Smooth muscle cell of the brain vasculature (primary cell): Measurements from ENCODE around the gene RSU1.

Experiments
- DNase-seq: peaks from one replicate; pipeline ENCODE4 v3.0.0-alpha.2; 2012; ENCODE audit warnings: low read depth, low spot score

Gene RSU1

GRCh38 chr10:16741540-16741939 is 75.7 kb downstream of the RSU1 start:
- DNase-seq, result no peak

- no peak for DNase-seq
Observed at GRCh38 chr10:16737420-16737819, 79.8 kb downstream of the RSU1 start.

DNA sequence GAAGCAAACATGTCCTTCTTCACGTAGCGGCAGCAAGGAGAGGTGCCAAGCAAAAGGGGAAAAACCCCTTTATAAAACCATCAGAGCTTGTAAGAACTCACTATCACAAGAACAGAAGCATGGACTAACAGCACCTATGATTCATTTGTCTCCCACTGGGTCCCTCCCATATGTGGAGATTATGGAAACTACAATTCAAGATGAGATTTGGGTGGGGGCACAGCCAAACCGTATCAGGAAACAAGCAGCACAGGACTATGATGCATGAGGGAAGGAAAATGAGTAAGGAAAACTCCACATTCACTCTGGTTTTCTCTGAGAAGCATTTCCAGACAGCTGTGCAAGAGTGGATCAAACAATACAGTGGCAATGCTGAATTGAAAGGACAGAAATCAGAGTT is 81.6 kb downstream of the RSU1 start:
- no peak for DNase-seq

DNA sequence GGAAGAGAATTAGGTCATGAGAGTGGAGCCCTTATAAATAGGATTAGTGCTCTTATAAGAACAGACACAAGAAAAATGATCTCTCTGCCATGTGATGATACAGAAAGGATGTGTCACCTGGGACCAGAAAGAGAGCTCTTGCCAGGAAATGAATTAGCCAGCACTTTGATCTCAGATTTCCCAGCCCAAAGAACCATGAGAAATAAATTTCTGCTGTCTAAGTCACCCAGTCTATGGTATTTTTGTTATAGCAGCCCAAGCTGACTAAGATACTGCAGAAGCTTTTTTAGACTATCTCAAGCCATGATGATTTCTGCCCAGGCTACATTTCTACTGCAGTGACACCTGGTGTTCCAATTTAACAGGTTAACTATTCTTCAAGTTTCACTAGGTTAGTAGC is 84.8 kb downstream of the RSU1 start:
- DNase-seq, result no peak

GRCh38 chr10:16728266-16728665 is 89.0 kb downstream of the RSU1 start:
- no peak for DNase-seq

DNA sequence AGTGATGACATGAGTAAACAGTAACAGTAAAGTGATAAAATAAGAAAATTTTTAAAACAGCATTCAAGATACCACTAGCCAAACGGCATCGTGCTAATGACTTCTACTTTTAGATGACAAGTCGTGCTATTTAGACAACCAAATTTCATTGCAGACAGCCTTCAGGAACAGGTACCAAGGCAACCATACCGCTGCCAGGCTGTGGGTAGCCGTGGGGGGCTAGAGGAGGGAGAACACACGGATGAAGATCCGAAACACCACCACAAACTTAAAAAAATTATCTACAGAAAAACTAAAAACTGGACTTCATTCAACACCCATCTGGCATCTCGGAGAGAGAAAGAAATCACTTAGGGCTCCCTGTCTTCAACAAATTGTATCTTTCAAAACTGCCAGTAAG is 89.6 kb downstream of the RSU1 start:
- no peak for DNase-seq

GRCh38 chr10:16724509-16724908 is 92.7 kb downstream of the RSU1 start:
- no peak for DNase-seq

DNA sequence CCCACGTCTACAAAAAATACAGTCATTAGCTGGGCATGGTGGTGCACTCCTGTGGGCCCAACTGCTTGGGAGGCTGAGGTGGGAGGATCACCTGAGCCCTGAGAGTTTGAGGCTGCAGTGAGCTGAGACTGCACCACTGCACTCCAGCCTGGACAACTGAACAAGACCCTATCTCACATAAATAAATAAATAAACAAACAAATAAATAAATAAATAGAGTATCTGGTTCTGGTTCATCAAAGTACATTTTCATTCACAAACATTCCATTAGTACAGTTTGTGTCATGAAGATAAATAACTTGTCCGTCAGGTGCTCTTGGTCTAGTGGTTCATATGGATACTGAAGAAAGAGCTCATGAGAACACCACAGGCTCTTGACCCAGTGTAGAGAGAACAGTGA is 96.4 kb downstream of the RSU1 start:
- DNase-seq, result no peak

DNA sequence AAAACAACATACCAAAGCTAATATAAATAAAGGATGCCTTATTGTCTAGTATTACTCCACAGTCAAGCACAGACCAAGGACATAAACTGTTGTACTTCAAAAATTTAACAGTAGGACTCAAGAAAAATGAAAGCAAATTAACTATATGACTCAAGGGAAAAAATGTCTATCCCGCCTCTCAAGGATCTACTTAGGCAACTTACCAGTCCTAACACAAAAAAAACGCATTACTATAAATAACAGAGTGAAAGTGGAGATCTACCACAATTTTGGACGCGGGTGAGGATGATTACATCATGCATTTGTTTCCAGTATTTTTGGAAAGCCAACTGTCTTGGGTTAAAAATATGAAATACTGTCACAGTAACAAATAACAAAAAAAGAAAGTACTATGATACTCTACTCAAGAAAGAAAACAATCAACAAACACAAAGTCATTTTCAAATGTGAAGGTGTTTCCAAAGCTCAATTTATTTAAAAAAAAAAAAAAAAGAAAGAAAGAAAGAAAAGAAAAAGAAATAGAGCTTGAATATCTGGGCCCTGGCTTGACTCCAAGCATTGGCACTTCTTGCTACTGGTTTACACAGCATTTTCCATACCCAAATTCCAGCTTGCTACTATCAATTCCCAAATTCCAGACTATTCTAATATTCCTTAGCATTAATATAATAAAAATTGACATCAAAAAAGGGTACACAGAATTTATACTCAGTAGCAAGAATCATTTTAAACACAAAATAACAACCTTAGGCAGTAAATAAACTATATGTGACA is 99.4 kb downstream of the RSU1 start:
- DNase-seq, result peak; percentile 33

DNA sequence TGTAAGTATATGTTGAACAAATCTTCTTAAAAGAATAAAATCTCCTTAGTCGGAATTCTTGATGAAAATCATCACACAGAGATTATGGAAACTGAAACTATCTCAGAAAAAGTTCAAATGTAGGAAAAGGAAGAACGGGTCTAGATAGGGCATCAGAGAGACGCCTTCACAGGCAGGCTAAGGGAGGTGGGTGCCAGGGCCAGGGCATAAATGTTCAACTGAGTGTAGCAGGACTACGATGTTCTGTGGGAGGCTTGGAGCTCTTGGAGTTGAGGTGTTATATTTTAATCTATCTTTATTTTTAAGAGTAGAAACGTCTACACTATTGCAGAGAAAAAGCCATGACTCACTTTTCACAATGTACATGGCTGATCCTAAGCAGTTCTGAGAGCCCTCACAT is 101.2 kb downstream of the RSU1 start:
- no peak for DNase-seq

DNA sequence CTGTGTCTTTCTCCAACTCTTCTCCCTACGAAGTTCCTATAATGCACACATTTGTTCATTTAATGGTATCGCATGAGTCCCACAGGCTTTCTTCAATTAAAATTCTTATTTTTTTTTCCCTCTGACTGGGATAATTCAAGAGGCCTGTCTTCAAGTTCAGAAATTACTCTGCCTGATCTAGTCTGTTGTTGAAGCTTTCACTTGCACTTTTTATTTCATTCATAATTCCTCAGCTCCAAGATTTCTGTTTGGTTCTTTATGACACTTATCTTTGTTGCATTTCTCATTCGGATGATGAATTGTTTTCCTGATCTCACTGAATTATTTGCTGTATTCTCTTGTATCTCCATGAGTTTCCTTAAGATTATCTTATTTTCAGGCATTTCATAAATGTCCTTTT is 103.9 kb downstream of the RSU1 start:
- no peak for DNase-seq

GRCh38 chr10:16712883-16713282 is 104.3 kb downstream of the RSU1 start:
- DNase-seq, result no peak

GRCh38 chr10:16700331-16700730 is 116.9 kb downstream of the RSU1 start:
- DNase-seq, result no peak

DNA sequence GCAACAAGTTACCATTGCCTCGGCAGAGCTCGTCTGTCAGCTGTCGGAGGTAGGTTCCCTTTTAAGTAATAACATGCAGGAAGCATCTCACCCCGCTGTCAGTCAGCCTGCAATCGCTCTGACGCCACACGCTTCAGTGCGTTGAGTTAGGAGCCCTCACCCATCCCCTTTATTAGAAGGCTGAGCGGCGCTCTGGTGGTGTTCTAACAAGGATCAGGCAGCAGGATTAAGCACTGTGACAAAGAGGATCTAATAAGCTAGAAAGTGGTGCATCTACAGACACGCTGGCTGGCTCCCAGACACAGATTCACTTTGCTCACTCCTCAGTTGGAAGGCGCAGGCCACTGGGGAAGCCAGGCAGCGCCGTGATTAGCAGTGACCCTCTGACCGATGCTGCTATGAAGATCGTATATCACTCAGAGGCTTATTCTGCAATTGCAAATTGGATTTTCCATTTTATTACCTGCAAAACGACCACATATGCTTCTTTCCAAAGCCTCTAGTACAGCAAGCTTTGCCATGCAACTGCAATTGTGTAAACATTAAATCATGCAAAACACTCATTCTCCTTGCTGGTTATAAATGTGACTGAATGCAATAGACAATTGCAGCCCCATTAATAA is 117.7 kb downstream of the RSU1 start:
- DNase-seq, result no peak

GRCh38 chr10:16698461-16698860 is 118.8 kb downstream of the RSU1 start:
- no peak for DNase-seq

DNA sequence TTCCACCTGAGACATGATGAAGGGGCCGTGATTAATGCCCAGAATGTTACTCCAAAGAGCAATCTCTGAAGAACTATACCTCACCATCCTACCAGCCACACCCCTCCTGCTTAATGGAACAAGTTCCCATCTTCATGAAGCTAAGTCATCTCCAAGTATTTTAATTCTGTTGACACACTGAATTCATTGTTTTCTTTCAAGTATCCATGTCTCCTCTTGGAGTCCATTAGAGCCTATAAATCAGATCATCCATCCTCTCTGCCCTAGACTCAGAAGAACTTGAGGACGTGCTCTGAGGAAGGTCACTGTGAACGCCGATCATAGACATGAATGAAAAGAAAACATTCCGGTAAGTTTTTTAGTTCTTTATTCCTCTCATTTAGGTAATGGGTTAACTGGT is 126.8 kb downstream of the RSU1 start:
- DNase-seq, result no peak

- no peak for DNase-seq
Observed at GRCh38 chr10:16689696-16690095, 127.5 kb downstream of the RSU1 start.

DNA sequence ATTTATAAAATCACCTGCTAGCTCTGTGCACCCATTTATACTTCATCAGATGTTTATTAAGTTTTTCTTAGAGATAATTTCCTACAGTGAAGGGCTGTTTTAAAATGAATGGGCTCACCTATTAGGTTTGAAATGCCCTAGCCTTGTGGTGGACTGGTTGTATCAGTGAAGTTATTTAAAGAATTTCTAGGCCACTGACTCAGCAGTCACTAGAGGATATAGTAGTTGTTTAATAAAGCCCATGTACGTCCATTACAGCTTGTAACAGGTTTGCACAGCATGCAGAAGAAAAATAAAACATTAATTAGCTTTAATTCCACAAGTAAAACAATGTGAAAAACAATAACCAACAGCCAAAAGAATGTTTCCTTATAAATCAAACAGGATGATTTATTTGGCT is 128.0 kb downstream of the RSU1 start:
- DNase-seq, result no peak

- no peak for DNase-seq
Observed at GRCh38 chr10:16686054-16686902, 130.9 kb downstream of the RSU1 start.

GRCh38 chr10:16685551-16685950 is 131.7 kb downstream of the RSU1 start:
- no peak for DNase-seq

DNA sequence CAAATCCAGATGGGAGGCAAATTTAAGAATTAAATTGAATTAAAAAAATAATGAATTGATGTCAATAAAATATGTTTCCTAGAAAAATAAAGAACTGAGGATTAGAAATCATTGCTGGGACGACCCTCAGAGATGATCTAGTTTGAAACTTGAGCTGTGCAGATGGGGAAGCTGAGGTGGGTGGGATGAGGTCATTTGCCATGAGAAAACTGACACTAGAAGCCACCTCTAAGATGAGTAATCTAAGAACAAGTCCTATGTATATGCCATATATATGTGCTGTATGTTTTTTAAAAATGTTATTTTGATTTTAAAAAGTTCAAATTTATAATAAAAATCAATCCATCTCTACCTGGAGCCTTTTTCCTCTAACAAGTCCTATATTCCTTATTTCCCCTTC is 135.7 kb downstream of the RSU1 start:
- no peak for DNase-seq

DNA sequence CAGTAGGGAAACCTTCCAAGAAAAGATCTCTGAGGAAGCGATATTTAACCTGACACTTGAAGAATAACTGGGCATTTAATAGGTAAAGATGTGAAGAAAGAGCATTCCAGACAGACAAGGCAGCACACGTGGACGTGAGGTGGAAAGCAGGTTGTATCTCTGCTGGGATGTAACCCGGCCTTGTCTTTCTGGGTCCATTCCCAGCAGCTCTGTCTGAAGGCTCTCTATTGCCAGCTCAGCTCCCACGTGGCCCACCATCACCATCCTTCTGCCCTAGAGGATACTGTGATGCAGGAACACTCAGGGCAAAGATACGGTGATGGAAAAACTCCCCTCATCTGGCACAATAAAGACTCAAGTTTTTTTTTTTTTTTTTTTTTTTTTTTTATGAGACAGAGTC is 137.7 kb downstream of the RSU1 start:
- DNase-seq, result no peak

- no peak for DNase-seq
Observed at GRCh38 chr10:16675334-16675733, 141.9 kb downstream of the RSU1 start.
